Measurements from ENCODE around the gene LYVE1. TPM values are rescaled to one million over a fixed set of nuclear protein-coding genes. Genes with fewer than 3 reads are reported as not detected.

Gene LYVE1
- total and polyA plus RNA-seq, 12 donors = 29.1 to 530 (median 254) TPM

- peaks cover 0 to 52% of the 10 kb centered on the region in 2 donors for H3K36me3 ChIP-seq (replicated peaks in 1 of 2)
- H3K4me3 ChIP-seq = no peak overlapping the region
- H3K27me3 ChIP-seq = no peaks in the 10 kb centered on the region
- intact Hi-C loops (cut with DNase I) = loop anchor here in 1 of 2 donors (5.0 kb wide), 1 partner anchor 129 kb away; no protein-coding TSS in a partner anchor
- peaks cover 0 to 25% of the 10 kb centered on the region in 2 donors for H3K4me1 ChIP-seq (replicated peaks in 1 of 2)
- no peak overlapping the region for H3K27ac ChIP-seq
- H3K9me3 ChIP-seq (replicated peaks in 1 of 3) = no peaks in the 10 kb centered on the region
- no peak for DNase-seq
- TF ChIP-seq CTCF (IDR thresholded peaks at IDR 0.05) (no peak), POLR2A (IDR thresholded peaks at IDR 0.05) (no peak)
Observed at GRCh38 chr11:10528121-10528520, 40.3 kb downstream of the LYVE1 start.

DNA sequence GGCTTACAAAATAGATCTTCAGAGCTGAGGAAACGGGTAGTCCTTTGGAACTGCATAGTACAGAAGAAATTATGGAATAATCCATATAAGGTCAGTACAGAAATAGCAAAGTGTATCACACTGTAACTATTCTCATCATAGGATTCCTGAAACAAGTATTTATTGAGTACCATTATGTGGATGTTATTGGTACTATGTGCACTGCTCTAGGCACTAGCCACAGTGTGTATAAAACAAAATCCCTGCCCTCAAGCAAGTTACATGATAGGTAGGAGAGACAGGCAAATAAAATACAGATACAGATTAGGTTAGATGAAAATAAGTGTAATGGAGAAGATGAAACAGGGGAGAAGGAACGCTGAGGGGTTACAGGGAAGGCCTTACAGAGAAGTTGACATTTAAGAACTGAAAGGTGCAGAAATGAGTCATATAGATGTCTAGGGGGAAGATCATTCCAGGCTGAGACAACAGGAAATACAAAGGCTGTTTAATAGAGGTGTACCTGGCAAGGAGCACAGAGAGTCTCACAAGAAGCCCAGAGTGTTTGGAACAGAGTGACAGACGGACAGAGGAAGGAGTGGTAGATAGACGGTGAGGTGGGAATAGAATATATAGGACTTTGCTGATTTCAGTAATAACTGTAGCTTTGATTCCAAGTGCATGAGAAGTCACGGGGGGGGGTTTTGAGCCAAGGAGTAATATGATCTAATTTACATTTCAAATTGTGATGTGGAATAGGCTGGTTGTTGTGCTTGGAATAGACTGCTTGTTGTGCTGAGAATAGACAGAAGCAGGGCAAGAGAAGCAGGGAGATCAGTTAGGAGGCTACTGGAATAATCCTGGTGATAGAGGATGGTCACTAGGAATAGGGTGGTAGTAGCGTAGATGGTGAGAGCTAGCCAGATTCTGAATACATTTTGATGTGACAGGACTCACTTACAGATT is 41.2 kb downstream of the LYVE1 start:
- Histone ChIP-seq H3K4me3 (no peak overlapping the region), H3K9me3 (replicated peaks in 1 of 3) (no peaks in the 10 kb centered on the region), H3K27me3 (no peaks in the 10 kb centered on the region), H3K27ac (peak overlapping the region in 2 of 5 donors; percentile 2 to 33), H3K4me1 (replicated peaks in 1 of 2) (peaks cover 0 to 29% of the 10 kb centered on the region in 2 donors), H3K36me3 (replicated peaks in 1 of 2) (peaks cover 0 to 54% of the 10 kb centered on the region in 2 donors)
- TF ChIP-seq POLR2A (IDR thresholded peaks at IDR 0.05) = no peak
- TF ChIP-seq CTCF (IDR thresholded peaks at IDR 0.05) = no peak
- DNase-seq = no peak
- intact Hi-C loops (cut with DNase I) = loop anchor here in 1 of 2 donors (5.0 kb wide), 1 partner anchor 130 kb away; no protein-coding TSS in a partner anchor
- 75 to 80% (median 76%) methylated on average over 6 of the region's 6 CpGs for WGBS, 4 donors

- Histone ChIP-seq H3K4me1 (replicated peaks in 1 of 2) (peaks cover 0 to 27% of the 10 kb centered on the region in 2 donors), H3K4me3 (no peak overlapping the region), H3K27ac (no peak overlapping the region), H3K9me3 (replicated peaks in 1 of 3) (no peaks in the 10 kb centered on the region), H3K36me3 (replicated peaks in 1 of 2) (peaks cover 0 to 49% of the 10 kb centered on the region in 2 donors), H3K27me3 (no peaks in the 10 kb centered on the region)
- 57 to 79% (median 71%) methylated on average over 1 of the region's 1 CpG for WGBS, 4 donors
- intact Hi-C loops (cut with DNase I) = no loop called here
- DNase-seq = no peak
- TF ChIP-seq CTCF (IDR thresholded peaks at IDR 0.05) (no peak), POLR2A (IDR thresholded peaks at IDR 0.05) (no peak)
Observed at GRCh38 chr11:10524471-10524870, 44.0 kb downstream of the LYVE1 start.

- H3K27me3 ChIP-seq = no peaks in the 10 kb centered on the region
- H3K4me3 ChIP-seq = no peak overlapping the region
- peaks cover 8 to 21% of the 10 kb centered on the region in 2 donors for H3K4me1 ChIP-seq (replicated peaks in 1 of 2)
- no peak for TF ChIP-seq CTCF (IDR thresholded peaks at IDR 0.05)
- TF ChIP-seq POLR2A (IDR thresholded peaks at IDR 0.05) = no peak
- 76 to 80% (median 80%) methylated on average over 2 of the region's 2 CpGs for WGBS, 4 donors
- H3K27ac ChIP-seq = no peak overlapping the region
- intact Hi-C loops (cut with DNase I) = no loop called here
- peaks cover 0 to 38% of the 10 kb centered on the region in 2 donors for H3K36me3 ChIP-seq (replicated peaks in 1 of 2)
- no peaks in the 10 kb centered on the region for H3K9me3 ChIP-seq (replicated peaks in 1 of 3)
- no peak for DNase-seq
Observed at GRCh38 chr11:10522921-10523320, 45.5 kb downstream of the LYVE1 start.

All from adrenal gland (tissue), 12 donors.